ENCODE measurements around the gene NGFR.

Gene NGFR

DNA sequence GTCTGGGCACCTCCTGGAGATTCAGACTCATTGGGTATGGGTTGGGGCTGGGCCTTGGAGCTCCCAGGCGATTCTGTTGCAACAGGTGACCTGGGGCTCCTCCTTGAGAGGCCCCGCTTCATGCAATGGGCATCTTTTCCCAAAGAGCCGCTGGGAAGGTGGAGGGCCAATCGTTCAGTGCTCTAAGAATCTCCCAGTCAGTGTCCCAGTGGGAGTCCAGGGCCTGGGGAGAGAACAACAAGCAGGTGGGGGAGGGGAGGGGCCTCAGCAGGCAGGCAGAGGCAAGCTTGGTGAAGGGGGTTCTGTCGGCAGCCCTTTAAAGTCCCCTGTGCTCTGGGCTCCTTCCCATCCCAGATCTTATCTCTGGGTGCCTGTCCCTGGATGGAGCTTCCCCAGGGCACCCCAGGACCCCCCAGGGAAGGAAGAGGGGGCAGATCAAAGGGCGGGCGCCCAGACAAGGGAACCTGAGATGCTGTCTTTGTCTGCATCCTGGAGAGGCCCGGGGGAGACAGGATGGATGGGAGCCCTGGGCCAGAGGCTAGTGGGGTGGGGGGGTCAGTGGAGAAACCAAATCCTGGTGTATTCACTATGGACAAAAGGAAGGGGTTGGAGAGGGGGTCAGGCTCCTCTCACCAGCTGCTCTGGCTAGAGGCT, 50.0 kb downstream of the NGFR start:
- Histone ChIP-seq H3K79me2 (ENCODE audit: insufficient read depth, low read depth) (no peaks in the 10 kb centered on the region), H3K27ac (no peak overlapping the region), H4K20me1 (ENCODE audit: insufficient read depth) (no peaks in the 10 kb centered on the region), H3K36me3 (ENCODE audit: insufficient read depth) (no peaks in the 10 kb centered on the region), H3K27me3 (ENCODE audit: insufficient read depth, low read depth) (peaks cover 5% of the 10 kb centered on the region; the same call in 1 of the 2 replicates), H2AFZ (ENCODE audit: low read depth) (no peak overlapping the region), H3K9ac (no peak overlapping the region), H3K4me1 (ENCODE audit: low read depth, poor library complexity, severe bottlenecking) (no peaks in the 10 kb centered on the region), H3K4me2 (no peak overlapping the region), H3K4me3 (IDR thresholded peaks at IDR 0.05; ENCODE audit: insufficient read depth, low read depth, low read length) (no peak overlapping the region)
- TF ChIP-seq, protein P1, sequence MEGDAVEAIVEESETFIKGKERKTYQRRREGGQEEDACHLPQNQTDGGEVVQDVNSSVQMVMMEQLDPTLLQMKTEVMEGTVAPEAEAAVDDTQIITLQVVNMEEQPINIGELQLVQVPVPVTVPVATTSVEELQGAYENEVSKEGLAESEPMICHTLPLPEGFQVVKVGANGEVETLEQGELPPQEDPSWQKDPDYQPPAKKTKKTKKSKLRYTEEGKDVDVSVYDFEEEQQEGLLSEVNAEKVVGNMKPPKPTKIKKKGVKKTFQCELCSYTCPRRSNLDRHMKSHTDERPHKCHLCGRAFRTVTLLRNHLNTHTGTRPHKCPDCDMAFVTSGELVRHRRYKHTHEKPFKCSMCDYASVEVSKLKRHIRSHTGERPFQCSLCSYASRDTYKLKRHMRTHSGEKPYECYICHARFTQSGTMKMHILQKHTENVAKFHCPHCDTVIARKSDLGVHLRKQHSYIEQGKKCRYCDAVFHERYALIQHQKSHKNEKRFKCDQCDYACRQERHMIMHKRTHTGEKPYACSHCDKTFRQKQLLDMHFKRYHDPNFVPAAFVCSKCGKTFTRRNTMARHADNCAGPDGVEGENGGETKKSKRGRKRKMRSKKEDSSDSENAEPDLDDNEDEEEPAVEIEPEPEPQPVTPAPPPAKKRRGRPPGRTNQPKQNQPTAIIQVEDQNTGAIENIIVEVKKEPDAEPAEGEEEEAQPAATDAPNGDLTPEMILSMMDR (conservative IDR thresholded peaks at IDR 0.05; ENCODE audit: low read depth, low read length) = no peak

DNA sequence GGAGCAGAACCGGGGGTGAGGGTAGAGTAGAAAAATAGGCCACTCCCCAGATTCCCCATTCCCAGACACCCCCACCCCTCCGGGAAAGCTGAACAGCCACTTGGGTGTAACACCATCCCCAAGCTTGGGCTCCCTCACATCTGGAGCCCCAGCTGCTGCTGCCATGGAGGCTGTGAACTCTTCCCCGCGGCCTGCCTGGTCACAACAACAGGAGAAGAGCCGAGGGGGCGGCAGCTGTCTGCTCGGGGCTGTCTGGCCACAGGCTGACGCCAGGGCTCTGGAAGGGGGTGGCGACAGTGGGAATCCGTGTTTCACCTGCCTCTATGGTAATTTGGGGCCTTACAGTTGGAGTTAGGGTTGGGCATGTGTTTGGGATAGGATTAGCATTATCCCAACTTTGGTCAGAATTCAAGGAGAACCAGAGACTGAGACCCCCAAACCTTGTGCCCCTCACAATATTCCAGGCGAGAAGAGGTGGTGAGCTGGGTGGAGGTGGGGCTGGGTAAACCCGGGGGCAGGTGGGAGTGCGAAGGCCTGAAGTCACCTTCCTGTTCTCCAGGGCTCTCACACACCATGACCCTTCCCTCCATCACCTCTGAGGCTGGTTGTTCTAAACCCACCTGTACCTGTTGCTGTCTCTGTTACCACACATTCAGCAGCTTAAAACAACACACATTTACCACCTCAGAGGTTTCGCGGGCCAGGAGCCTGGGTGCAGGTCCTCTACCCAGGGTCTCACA, 50.9 kb downstream of the NGFR start:
- Histone ChIP-seq H3K36me3 (ENCODE audit: insufficient read depth) (no peaks in the 10 kb centered on the region), H4K20me1 (ENCODE audit: insufficient read depth) (no peaks in the 10 kb centered on the region), H3K4me2 (no peak overlapping the region), H3K27me3 (ENCODE audit: insufficient read depth, low read depth) (peaks cover 5% of the 10 kb centered on the region; the same call in 1 of the 2 replicates), H3K9ac (no peak overlapping the region), H3K4me3 (IDR thresholded peaks at IDR 0.05; ENCODE audit: insufficient read depth, low read depth, low read length) (no peak overlapping the region), H3K4me1 (ENCODE audit: low read depth, poor library complexity, severe bottlenecking) (no peaks in the 10 kb centered on the region), H3K79me2 (ENCODE audit: insufficient read depth, low read depth) (no peaks in the 10 kb centered on the region), H3K27ac (no peak overlapping the region), H2AFZ (ENCODE audit: low read depth) (no peak overlapping the region)
- TF ChIP-seq, protein P1 (conservative IDR thresholded peaks at IDR 0.05; ENCODE audit: low read depth, low read length) = no peak

DNA sequence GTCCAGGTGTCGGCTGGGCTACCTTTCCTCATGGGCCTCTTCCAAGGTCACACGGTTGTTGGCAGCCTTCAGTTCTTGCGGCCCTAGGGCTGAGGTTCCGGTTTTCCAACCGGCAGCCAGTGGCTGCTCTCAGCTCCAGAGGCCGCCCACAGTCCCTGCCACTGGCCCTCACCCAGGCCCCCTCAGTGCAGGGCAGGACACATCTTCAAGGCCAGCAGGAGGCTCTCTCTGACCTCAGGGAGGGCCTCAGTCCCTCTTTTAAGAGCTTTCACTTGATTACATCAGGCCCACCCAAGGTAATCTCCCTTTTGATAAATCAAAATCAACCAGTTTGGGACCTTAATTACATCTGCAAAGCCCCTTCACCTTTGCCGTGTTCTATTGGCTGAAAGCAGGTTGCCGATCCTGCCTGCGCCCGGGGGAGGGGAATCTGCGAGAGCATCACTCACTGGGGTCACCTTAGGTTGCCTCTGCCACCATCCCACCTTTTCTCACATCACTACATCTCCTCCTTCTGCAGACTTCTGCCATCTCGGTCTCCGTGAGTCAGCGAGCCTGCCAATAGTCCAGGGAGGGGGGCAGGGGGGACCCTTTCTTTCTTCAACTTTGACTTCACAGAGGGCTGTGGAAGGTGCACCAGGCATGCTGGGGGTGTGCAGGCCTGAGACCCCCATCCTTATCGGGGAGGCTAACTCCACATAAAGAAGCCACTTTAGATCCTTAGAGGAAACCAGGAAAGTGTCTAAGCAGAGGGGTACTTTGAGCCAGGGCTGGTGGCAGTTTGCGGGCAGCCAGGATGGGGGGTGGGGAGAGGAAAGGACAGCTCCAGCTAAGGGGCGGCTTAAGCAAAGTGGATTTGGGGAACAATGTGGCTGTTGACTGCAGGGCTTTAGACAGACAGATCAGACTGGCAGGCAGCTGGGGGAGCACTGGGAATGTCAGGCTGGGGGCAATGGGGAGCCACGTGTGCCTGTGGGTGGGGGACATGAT, 51.7 kb downstream of the NGFR start:
- H3K27ac ChIP-seq = no peak overlapping the region
- no peaks in the 10 kb centered on the region for H4K20me1 ChIP-seq (ENCODE audit: insufficient read depth)
- H3K27me3 ChIP-seq (ENCODE audit: insufficient read depth, low read depth) = peaks cover 5% of the 10 kb centered on the region; the same call in 1 of the 2 replicates
- H3K4me2 ChIP-seq = no peak overlapping the region
- no peaks in the 10 kb centered on the region for H3K4me1 ChIP-seq (ENCODE audit: low read depth, poor library complexity, severe bottlenecking)
- H3K4me3 ChIP-seq (IDR thresholded peaks at IDR 0.05; ENCODE audit: insufficient read depth, low read depth, low read length) = no peak overlapping the region
- H2AFZ ChIP-seq (ENCODE audit: low read depth) = no peak overlapping the region
- no peak overlapping the region for H3K9ac ChIP-seq
- H3K36me3 ChIP-seq (ENCODE audit: insufficient read depth) = no peaks in the 10 kb centered on the region
- no peaks in the 10 kb centered on the region for H3K79me2 ChIP-seq (ENCODE audit: insufficient read depth, low read depth)
- TF ChIP-seq, protein P1 (conservative IDR thresholded peaks at IDR 0.05; ENCODE audit: low read depth, low read length) = no peak

DNA sequence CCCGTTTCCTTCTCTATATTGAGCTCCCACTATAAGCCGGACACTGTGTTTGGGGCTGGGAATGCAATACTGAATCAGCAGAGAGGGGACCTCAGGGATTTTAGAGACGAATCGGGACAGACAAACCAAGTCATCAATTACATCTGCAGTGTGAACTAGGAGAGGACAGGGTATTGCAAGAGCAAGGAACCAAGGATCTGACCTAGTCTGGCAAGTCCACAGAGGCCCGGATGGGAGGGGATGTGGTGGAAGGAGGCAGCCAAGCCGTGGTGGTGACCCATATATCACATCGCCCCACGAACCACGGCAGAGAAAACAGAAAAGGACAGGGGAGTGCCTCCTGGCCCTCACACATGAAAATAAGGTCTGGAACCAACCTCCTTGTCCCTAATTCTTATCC, 52.5 kb downstream of the NGFR start:
- Histone ChIP-seq H3K27me3 (ENCODE audit: insufficient read depth, low read depth) (peaks cover 5% of the 10 kb centered on the region; the same call in 1 of the 2 replicates), H4K20me1 (ENCODE audit: insufficient read depth) (no peaks in the 10 kb centered on the region), H3K4me2 (no peak overlapping the region), H3K4me3 (IDR thresholded peaks at IDR 0.05; ENCODE audit: insufficient read depth, low read depth, low read length) (no peak overlapping the region), H3K9ac (no peak overlapping the region), H3K4me1 (ENCODE audit: low read depth, poor library complexity, severe bottlenecking) (no peaks in the 10 kb centered on the region), H2AFZ (ENCODE audit: low read depth) (no peak overlapping the region), H3K36me3 (ENCODE audit: insufficient read depth) (no peaks in the 10 kb centered on the region), H3K79me2 (ENCODE audit: insufficient read depth, low read depth) (no peaks in the 10 kb centered on the region), H3K27ac (no peak overlapping the region)
- TF ChIP-seq, protein P1 (conservative IDR thresholded peaks at IDR 0.05; ENCODE audit: low read depth, low read length) = no peak

All from KMS-11 (cell line).